Stimulated activated CD4-positive, alpha-beta T cell treated with anti-CD3 and anti-CD28 coated beads, Interleukin-2, amount 100 ng/mL, for 48 hours (primary cell): ENCODE results near the gene SETMAR.
"Not testable (repeated sequence)": the region's sequence is repeated elsewhere in the genome, so short reads cannot be mapped to it uniquely, and the experiment has no call there.

Experiments
- DNase-seq, 2 donors: peaks; one replicate each; pipeline ENCODE4 v3.0.0-alpha.2; 2020

SETMAR gene

DNA sequence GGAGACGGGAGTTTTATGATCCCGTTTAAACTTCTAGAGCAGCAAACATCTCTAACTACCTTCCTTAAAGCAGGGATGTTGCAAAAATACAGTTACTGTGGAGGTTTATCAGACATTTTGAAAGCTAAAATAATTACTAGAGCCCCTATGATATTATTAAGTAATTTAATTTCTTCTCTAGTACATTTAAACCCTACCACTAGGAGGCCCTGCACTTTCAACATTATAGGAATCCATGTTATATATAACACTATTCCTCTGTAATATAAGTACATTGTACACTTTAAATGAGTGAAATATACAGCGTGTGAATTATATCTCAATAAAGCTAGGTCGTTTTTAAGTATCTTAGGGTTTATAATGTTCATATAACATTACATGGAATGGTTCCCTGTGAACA, 11.5 kb downstream of the SETMAR start:
- DNase-seq: no peak

DNA sequence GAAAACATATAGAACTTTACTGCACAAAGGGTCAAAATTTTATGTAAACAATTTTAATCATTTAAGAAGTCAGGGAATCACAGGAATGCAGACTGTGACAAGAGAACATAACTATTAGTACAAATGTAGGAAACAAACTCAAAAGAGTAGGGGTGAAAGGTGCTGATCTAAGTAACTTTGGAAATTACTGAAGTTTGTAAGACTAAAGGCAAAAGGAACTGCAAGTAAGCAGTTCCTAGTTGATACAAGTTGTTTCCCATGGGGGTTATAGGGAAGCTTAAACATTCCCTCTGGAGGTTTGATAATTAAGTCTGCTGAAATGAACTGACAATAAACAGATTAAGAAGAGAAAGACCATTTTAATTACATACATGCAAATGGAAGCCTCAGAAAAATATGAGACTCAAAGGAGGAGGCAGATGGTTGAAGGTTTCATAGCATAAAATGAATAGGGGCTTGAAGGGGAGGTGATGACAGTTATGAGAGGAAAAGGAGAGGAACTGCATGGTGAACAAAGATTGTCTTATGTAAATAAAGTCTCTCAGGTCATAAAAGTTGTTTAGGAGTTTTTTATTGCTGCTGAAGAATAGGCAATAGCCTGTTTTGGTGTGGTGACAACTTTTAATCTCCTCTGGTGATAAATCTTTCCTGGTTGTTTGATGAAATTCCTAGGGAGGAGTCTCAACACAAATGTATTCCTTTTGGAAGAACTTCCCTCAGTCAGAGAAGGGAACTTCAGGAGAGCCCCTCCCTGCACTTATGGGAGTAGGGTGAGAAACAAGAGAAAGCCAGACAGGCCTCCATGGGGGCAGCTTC, 17.1 kb downstream of the SETMAR start:
- DNase-seq: no peak

DNA sequence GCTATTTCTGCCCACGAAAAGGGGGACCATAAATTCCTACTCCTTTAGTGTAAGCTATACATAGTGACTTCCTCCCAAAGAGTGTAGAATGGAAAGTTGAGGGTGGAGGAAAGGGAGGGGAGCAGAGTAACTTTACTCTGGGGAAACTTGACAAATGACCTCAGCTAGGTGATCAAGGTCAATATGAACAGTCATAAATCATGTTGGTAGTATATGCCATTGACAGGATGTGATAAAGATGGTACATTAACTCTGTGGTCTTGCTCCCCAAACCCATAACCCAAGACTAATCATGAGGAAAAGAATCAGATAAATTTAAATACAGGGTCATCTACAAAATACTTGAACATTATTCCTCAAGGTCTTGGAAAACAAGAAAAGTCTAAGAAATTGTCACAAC, 18.6 kb downstream of the SETMAR start:
- DNase-seq: no peak

DNA sequence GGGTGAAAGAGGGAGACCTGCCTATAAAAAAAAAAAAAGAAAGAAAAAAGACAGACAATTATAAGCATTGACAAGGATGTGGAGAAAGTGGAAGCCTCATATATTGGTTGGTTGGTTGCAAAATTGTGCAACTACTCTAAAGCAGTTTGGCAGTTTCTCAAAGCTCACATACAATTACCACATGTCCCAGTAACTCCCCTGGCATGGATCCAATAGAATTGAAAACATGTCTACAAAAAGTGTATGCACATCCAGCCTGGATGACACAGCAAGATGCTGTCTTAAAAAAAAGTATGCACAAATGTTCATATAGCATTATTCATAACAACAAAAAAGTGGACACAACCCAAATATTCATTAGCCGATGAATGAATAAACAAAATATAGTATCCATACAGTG, 19.5 kb downstream of the SETMAR start:
- DNase-seq: no peak

DNA sequence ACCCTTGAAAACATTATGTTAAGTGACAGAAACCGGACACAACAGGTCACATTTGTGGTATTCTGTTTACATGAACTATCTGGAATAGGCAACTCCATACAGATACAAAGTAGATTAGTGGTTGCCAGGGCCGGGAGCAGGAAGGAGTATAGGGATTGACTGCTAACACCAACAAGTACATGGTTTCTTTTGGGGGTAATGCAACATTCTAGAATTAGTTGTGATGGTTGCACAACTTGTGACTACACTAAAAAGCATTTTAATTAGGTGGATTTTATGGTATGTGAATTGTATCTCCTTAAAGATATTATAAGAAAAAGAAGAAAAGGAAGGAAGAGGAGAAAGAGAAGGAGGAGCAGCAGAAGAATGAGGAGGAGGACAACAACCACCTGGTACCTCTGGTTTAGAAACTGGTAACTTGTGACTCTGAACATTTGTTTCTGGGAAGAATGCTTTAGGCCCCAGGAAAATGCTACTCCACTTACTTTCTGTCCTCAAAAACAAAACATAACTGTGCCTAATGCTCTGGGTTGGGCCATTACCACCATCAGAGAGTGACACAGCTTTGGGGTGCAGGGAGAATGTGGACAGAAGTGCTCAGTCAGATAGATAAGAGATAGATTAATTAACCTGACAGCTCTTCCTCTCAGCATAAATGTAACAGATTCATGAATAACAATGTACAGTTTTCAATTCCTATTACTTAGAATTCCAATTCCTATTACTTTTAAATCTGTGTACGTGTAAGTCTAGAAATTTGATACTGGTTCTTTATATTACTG, 20.3 kb downstream of the SETMAR start:
- DNase-seq: no peak

DNA sequence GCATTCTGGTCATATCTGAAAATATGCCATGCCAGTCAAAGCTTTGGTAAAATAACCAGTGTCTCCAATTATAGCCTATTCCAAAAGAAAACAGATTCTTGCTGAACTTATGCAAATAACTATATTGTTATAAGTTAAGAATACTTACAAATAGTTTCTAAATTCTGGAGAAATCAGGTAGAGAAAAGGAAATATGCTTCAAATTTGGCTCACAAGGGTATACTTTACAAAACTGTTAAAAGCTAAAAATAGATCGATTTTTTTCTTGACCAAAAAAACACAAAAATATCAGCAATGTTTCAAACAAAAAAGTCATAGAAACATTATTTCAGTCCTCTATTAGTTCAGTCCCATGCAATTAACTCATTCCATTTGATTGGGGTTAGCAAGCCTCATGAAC, 23.7 kb downstream of the SETMAR start:
- no peak for DNase-seq

DNA sequence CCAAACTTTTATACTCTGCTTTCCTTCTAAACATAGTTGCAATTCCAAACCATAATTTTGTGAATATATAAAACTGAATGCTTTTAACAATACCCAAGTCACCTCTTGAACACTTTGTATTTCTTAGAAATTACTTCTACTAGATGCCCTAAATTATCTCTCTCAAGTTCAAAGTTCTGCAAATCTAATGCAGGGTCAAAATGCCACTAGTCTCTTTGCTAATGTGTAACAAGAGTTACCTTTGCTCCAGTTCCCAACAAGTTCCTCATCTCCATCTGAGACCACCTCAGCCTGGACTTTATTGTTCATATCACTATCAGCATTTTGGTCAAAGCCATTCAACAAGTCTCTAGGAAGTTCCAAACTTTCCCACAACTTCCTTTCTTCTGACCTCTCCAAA, 26.6 kb downstream of the SETMAR start:
- not testable (repeated sequence) for DNase-seq

DNA sequence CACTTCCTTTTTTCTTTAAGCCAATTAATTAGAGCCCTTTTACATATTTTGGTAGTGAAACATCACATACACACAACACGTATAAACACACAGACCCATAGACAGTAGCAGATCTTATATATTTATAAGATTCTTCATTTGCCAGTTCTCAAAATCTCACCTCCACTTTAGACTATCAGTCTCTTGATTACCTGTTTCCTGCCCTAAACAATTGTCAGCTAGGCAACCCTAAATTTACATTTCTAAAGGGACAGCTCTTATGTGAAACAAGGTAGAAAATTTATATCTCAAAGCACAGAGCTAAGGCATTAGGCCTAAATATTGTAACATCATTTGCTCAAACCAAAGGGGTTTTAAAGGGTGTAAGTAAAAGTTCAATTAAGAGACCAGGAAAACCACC, 28.9 kb downstream of the SETMAR start:
- DNase-seq: no peak

DNA sequence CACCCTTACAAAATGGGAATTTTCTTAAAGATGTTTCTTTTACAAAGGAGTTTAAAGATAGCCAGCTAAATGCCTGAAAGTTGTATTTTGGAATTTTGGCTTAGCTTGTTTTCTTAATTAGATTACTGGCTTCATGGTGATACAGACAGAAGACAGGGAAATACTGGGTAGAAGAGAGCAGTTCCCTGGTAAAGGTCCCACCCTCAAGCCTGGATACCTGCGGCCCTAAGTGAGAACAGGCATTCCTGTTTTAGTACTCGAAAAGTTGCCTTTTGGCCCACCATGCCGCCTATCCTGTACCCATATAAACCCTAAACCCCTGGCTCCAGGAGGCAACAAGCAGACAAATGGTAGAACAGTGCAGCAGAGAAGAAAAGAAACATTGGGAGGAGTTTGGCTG, 29.4 kb downstream of the SETMAR start:
- DNase-seq: no peak

DNA sequence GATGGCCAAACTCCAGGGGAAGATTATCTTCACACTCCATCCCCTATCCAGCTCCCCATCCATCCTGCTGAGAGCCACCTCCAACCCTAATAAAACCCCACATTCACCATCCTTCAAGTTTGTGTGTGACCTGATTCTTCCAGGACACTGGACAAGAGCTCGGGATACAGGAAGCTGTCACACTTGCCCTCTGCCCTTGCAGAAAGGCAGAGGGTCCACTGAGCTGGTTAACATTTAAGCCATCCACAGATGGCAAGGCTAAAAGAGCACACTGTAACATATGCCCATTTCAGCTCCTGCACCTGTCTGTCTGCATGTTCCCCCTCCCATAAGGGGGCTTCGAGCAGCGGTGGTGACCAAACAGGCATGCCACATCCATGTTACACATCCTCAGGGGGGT, 29.8 kb downstream of the SETMAR start:
- DNase-seq: no peak

DNA sequence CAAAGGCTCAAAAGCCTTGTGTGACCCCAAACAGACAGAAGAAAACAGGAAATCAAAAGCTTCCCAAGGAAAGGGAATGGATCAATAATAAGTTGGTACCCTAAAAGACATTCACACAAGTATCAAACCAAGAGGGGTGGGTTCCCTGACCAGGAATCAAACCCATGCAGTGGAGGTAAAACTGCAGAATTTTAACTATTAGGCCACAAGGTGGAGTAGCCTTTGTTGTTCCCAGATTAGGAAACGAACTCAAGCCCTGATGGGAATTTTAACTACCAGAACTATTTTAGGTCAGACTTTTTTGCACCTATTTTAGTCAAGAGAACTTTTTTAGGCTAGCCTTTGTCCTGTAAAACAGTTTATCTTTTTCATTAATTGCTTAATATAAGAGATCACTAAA, 31.4 kb downstream of the SETMAR start:
- DNase-seq: no peak

DNA sequence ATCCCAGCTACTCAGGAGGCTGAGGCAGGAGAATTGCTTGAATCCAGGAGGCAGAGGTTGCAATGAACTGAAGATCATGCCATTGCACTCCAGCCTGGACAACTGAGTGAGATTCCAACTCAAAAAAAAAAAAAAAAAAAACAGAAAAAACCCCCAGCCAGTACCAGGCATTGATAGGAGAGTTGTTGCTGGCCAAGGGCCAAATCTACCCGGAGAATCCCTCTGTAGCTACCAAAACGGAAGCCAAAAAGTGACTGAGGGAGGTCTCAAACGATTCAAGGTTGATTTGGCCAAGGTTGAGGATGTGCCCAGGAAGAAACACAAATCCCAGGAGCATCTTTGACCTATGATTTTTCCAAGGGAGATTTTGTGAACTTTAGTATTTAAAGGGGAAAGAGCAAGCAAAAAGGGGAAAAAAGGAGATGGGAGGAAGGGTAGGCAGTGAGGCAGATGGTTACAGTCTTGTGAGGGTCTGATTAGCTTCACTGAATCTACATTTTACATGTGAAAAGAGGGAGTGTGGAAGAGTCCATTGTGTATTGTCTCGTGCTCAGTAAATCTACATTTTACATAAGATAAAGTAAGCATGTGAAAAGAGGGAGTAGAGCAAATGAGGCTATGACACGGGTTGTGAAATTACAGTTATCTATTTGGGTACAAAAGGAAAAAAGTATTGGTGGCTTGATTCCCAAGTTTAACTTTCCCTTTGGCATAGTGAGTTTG, 32.8 kb downstream of the SETMAR start:
- no peak for DNase-seq

DNA sequence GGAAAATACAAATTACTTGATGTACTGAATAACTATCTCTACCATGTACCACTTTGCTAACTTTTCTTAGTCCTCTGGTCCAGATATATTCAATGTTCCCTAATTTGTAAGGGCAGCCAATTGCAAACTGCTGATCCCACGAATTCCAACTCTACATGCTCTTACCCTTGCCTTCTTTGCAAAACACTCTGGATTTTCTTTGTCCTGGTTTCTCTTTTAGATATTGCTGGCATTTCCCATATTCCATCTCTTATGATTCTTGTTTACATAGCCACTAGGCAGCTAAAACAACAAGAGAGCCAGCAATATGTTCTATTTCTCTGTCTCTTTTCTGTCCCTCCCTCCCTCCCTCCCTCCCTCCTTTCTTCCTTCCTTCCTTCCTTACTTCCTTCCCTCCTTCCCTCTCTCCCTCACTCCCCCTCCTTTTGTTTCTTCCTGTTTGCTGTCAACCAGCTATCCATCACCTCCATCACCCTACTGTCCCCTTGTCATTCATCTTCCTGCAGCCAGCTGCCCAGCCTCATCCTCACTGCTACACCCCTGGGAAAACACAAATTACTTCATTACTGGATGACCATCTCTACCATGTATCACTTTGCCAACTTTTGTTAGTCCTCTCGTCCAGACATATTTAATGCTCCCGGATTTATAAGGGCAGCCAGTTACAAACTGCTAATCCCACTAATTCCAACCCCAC, 33.8 kb downstream of the SETMAR start:
- DNase-seq: no peak

DNA sequence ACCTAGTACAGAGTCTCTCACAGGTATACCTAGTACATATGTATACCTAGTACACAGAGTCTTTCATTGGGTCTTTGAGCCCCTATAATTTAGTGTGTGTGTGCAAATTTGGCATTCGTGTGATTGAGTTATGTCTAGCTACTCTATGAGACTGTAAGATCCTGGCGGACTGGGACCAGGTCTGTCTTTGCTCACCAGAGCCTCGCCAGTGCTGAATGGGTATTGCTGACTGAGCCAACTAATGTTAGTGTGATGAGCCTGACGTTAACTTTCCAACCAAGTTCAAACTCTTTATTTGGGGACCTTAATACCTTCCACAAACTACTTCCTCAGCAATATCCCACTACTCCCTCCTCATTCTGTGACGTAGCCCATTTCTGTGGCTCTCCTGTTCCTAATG, 35.6 kb downstream of the SETMAR start:
- DNase-seq: no peak

DNA sequence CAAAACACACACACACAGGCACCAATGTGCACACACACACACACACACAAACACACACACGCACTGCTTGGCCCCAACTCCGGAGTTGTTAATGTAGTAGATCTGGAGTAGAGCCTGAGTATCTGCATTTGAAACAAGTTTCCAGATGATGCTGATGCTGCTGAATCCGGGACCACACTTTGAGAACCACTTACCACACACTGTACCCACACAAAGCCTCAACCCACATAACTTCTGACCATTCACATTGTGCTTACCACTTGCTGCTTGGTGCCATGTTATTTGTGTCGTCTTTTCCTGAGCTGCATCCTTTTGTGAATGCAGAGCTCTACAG, 36.9 kb downstream of the SETMAR start:
- DNase-seq: no peak

DNA sequence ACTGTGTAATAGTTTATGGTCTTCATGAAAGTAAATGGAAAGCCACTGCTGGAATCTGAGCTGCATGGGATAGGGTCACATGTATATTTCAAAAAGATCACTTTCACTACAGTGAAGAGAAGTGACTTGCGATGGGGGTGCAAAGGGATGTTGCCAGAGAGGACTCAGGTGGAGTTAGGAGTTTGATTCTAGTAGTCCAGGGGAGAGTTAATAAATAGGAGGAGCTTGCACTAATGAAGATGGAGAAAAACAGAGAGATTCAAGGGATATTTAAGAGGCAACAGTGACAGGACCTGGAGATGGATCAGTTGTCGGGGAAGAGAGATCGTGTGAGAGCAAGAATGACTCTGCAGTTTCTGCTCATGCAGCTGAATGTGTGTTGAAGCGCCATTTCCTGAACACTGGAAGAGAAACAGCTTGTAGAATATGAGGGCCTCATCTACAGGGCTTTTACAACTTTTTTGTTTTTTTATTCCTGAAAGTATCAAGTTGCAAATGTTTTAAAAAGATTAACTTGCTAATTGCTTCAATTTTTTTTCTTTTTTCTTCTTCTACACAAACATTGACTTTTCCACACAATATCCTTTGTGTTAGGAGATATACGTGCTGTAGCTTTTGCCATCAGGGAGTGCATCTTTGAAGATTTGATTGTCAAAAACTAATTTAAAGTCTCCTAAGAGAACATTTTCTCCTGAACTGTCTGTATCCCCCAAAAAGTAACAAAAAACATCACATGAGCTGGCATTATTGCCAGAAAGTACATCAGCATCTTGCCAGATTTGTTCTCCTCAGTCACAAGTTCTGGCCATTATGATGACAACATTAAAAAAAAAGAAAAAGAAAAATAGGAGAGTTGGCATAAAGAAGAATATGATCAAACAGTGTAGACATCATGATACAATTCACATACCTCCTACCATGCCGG, 37.5 kb downstream of the SETMAR start:
- DNase-seq: no peak

DNA sequence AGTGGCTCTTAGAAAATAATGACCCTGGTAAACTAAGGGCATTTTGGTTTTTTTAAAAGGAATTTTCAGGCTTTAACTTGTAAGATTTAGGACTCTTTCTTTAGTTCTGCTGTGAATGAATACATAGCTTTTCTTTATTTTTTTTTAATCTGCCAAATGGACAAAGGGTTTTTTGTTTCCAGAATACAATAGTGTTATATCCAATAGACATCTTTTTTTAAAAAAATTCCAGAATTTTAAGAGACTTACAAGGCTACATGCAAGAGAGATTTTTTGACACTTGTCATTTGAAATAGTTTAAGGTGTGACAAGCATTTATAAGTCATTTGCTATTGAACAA, 38.1 kb downstream of the SETMAR start:
- DNase-seq: no peak

DNA sequence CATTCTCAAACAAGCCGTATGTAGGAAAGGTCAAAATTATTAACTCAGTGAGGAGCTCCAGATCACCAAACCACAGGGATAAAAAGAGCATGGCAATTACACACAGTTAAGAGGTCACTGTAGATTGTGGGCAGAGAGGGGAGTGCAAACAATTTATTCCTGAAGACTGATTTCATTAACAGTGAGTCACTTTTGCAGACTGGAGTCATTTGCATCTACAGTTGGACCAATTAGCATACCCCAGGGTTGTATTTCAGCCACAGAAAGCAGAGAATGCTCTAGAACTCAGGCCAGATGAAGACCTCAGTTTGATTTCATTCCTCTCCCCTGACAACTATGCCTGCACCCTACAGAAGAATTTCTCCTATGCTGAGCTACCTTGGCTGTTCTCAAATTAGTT, 40.1 kb downstream of the SETMAR start:
- no peak for DNase-seq

DNA sequence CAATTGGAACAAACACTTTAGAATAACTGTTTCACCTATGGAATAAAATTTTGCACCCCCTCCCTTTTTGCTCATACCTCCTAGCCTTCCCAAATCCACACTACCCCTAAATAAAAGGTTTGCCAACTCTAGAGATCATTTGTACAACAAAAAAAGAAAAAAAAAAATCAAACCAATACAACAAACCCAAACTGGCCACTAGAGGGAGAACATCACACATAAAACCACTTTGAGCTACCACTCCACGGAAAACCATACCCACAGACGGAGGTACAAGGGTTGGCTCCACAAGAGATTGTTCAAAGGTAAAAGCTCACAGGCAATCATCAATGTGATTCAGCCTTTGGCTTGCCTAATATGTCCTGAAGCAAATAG, 47.6 kb downstream of the SETMAR start:
- DNase-seq: peak; percentile 33 to 43

DNA sequence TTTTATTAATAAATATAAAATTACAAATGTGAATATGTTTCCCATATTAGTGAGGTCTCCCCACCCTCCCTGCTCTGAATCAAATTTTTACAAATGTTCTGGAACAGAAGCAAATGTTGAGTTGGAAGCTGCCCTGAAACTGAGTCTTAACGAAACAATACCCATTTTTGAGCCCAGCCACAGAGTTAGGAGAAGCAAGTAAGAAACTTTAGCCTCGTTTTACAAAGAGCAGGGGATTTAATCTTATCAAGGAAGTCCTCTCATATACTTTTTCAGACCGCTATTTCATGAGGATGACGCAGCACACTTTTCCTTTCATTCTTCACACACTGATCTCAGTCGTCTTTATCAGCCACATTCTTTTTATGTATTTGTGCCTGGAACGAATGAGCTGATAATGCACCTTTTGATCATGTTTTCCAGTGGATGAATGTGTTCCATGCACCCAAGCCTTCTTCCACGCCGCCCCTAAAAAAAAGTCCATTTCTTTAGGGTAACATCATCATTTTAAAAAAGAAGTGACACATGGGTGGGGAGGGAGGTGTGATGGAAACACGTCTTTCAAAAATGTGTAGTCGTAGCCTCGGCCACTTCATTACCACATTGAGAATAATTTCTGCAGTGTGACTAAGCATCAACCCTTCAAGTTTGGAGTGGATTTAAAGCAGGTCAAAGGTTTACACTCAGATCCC, 48.1 kb downstream of the SETMAR start:
- DNase-seq: peak; percentile 7 to 26

DNA sequence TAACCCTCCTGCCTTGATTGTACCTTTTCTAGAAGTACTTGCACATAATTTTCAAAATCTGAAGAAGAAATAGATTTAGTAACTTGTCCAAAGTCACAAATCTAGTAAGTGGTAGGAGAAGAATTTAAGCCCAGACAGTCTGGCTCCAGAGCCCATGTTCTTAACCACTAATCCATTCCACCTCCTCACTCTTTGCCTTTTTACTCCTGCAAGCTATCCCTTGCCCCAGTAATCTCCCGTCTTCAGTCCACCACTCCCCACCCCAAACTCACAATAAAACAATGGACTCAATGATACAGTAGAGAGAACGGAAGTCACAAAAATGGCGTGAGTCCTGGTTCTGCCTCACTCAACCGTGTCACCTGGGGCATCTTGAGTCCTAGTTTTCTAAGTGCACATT, 48.7 kb downstream of the SETMAR start:
- DNase-seq: no peak
